MM.1S (cell line): ENCODE results near the gene BRIP1.

Experiments
- CTCF ChIP-seq: fragments of 300-600 bp; sonication (generic); IDR thresholded peaks from 2 replicates; pipeline ENCODE4 v1.5.1; 2016; ENCODE audit warnings: antibody characterized with exemption, low read length, mixed read lengths
- EZH2phosphoT487 ChIP-seq: fragments of 300-600 bp; sonication (generic); IDR thresholded peaks from 2 replicates; pipeline ENCODE4 v1.6.1; 2018; ENCODE audit warnings: antibody characterized with exemption, low read length

- TF ChIP-seq EZH2phosphoT487 = no peak
- TF ChIP-seq CTCF = no peak
Observed at GRCh38 chr17:61722398-61722797, 140.9 kb downstream of the BRIP1 start.
